HUES48 (cell line): Measurements from ENCODE around the gene HSF2BP.

Experiments
- H3K27ac ChIP-seq: one replicate; pipeline ENCODE4 v1.7.0; 2013; ENCODE audit warnings: low read depth, low read length, inconsistent platforms
- H3K27me3 ChIP-seq: 2 replicates; pipeline ENCODE4 v1.6.1; 2013; ENCODE audit warnings: mild to moderate bottlenecking, low read length; ENCODE audit not compliant: control insufficient read depth, insufficient read depth
- H3K36me3 ChIP-seq: 2 replicates; pipeline ENCODE4 v1.6.1; 2013; ENCODE audit warnings: low read length; ENCODE audit not compliant: control insufficient read depth, insufficient read depth
- H3K4me1 ChIP-seq: 2 replicates; pipeline ENCODE4 v1.6.1; 2013; ENCODE audit warnings: mild to moderate bottlenecking, low read length; ENCODE audit not compliant: control insufficient read depth, insufficient read depth
- H3K4me3 ChIP-seq: 2 replicates; pipeline ENCODE4 v1.5.1; 2013; ENCODE audit warnings: mild to moderate bottlenecking, low read depth, low read length
- H3K9ac ChIP-seq: 2 replicates; pipeline ENCODE4 v1.6.1; 2013; ENCODE audit warnings: mild to moderate bottlenecking, low read depth, low read length, moderate library complexity
- H3K9me3 ChIP-seq: 2 replicates; pipeline ENCODE4 v1.6.1; 2013; ENCODE audit warnings: low read length; ENCODE audit not compliant: control insufficient read depth, insufficient read depth

HSF2BP gene

GRCh38 chr21:43593078-43593477 lies 66.2 kb downstream of the HSF2BP start:
- Histone ChIP-seq H3K27me3 (no peaks in the 10 kb centered on the region), H3K4me3 (no peak overlapping the region), H3K9me3 (no peaks in the 10 kb centered on the region), H3K36me3 (no peaks in the 10 kb centered on the region), H3K27ac (no peak overlapping the region), H3K9ac (no peak overlapping the region), H3K4me1 (no peaks in the 10 kb centered on the region)

GRCh38 chr21:43591571-43591970 lies 67.7 kb downstream of the HSF2BP start:
- H3K27me3 ChIP-seq: no peaks in the 10 kb centered on the region
- H3K4me1 ChIP-seq: 0 out of 2 replicates have a peak, but pooled peaks cover under 1% of the 10 kb centered on the region
- H3K27ac ChIP-seq: no peak overlapping the region
- H3K4me3 ChIP-seq: no peak overlapping the region
- H3K9me3 ChIP-seq: no peaks in the 10 kb centered on the region
- H3K9ac ChIP-seq: no peak overlapping the region
- H3K36me3 ChIP-seq: no peaks in the 10 kb centered on the region

GRCh38 chr21:43590194-43590593 lies 69.1 kb downstream of the HSF2BP start:
- no peak overlapping the region for H3K27ac ChIP-seq
- no peak overlapping the region for H3K4me3 ChIP-seq
- H3K36me3 ChIP-seq: no peaks in the 10 kb centered on the region
- H3K9me3 ChIP-seq: no peaks in the 10 kb centered on the region
- no peaks in the 10 kb centered on the region for H3K27me3 ChIP-seq
- no peak overlapping the region for H3K9ac ChIP-seq
- peaks cover 10% of the 10 kb centered on the region; the same call in 1 of the 2 replicates for H3K4me1 ChIP-seq

GRCh38 chr21:43588957-43589356 lies 70.3 kb downstream of the HSF2BP start:
- Histone ChIP-seq H3K9me3 (no peaks in the 10 kb centered on the region), H3K36me3 (no peaks in the 10 kb centered on the region), H3K4me1 (peaks cover 10% of the 10 kb centered on the region; the same call in 1 of the 2 replicates), H3K4me3 (no peak overlapping the region), H3K27me3 (no peaks in the 10 kb centered on the region), H3K9ac (no peak overlapping the region), H3K27ac (no peak overlapping the region)

- H3K9ac ChIP-seq: no peak overlapping the region
- no peak overlapping the region for H3K27ac ChIP-seq
- H3K4me1 ChIP-seq: peaks cover 10% of the 10 kb centered on the region; the same call in 1 of the 2 replicates
- no peaks in the 10 kb centered on the region for H3K9me3 ChIP-seq
- no peaks in the 10 kb centered on the region for H3K27me3 ChIP-seq
- no peaks in the 10 kb centered on the region for H3K36me3 ChIP-seq
- no peak overlapping the region for H3K4me3 ChIP-seq
Observed at GRCh38 chr21:43585924-43586413, 73.3 kb downstream of the HSF2BP start.

- H3K4me1 ChIP-seq: peaks cover 10% of the 10 kb centered on the region; the same call in 1 of the 2 replicates
Observed at GRCh38 chr21:43585514-43585913, 73.8 kb downstream of the HSF2BP start.

GRCh38 chr21:43581453-43581852 lies 77.8 kb downstream of the HSF2BP start:
- H3K4me1 ChIP-seq: peaks cover 9% of the 10 kb centered on the region; the same call in 1 of the 2 replicates
- H3K4me3 ChIP-seq: no peak overlapping the region
- H3K27ac ChIP-seq: no peak overlapping the region
- no peak overlapping the region for H3K9ac ChIP-seq
- no peaks in the 10 kb centered on the region for H3K9me3 ChIP-seq
- no peaks in the 10 kb centered on the region for H3K36me3 ChIP-seq
- H3K27me3 ChIP-seq: no peaks in the 10 kb centered on the region

More at GRCh38 chr21:43585514-43585913, 73.8 kb downstream of the HSF2BP start:
- no peak overlapping the region for H3K4me3 ChIP-seq
- H3K27ac ChIP-seq: no peak overlapping the region
- H3K9me3 ChIP-seq: no peaks in the 10 kb centered on the region
- no peaks in the 10 kb centered on the region for H3K36me3 ChIP-seq
- H3K27me3 ChIP-seq: no peaks in the 10 kb centered on the region
- no peak overlapping the region for H3K9ac ChIP-seq

- no peak overlapping the region for H3K27ac ChIP-seq
- H3K9ac ChIP-seq: no peak overlapping the region
- H3K27me3 ChIP-seq: no peaks in the 10 kb centered on the region
- H3K4me1 ChIP-seq: no peaks in the 10 kb centered on the region
- no peaks in the 10 kb centered on the region for H3K9me3 ChIP-seq
- no peaks in the 10 kb centered on the region for H3K36me3 ChIP-seq
- no peak overlapping the region for H3K4me3 ChIP-seq
Observed at GRCh38 chr21:43578677-43579303, 80.5 kb downstream of the HSF2BP start.

GRCh38 chr21:43575473-43575844 lies 83.8 kb downstream of the HSF2BP start:
- H3K36me3 ChIP-seq: no peaks in the 10 kb centered on the region
- no peak overlapping the region for H3K9ac ChIP-seq
- no peaks in the 10 kb centered on the region for H3K4me1 ChIP-seq
- no peak overlapping the region for H3K4me3 ChIP-seq
- H3K27ac ChIP-seq: no peak overlapping the region
- H3K9me3 ChIP-seq: no peaks in the 10 kb centered on the region
- H3K27me3 ChIP-seq: no peaks in the 10 kb centered on the region

GRCh38 chr21:43574741-43575472 lies 84.4 kb downstream of the HSF2BP start:
- Histone ChIP-seq H3K4me1 (no peaks in the 10 kb centered on the region), H3K36me3 (no peaks in the 10 kb centered on the region), H3K9ac (no peak overlapping the region), H3K27ac (no peak overlapping the region), H3K9me3 (no peaks in the 10 kb centered on the region), H3K4me3 (no peak overlapping the region), H3K27me3 (no peaks in the 10 kb centered on the region)

- Histone ChIP-seq H3K27me3 (no peaks in the 10 kb centered on the region), H3K27ac (no peak overlapping the region), H3K4me3 (no peak overlapping the region), H3K9ac (no peak overlapping the region), H3K9me3 (no peaks in the 10 kb centered on the region), H3K36me3 (no peaks in the 10 kb centered on the region), H3K4me1 (no peaks in the 10 kb centered on the region)
Observed at GRCh38 chr21:43573921-43574320, 85.4 kb downstream of the HSF2BP start.
